Testis (tissue), 3 donors: Measurements from ENCODE around the gene PCNP. TPM values are rescaled to one million over a fixed set of nuclear protein-coding genes. Genes with fewer than 3 reads are reported as not detected.

Experiments
- DNase-seq: peaks from one replicate; pipeline ENCODE4 v3.0.0-alpha.2; 2019
- H3K27ac ChIP-seq, 2 donors: fragments of 200-600 bp; sonication (generic); one replicate each; pipeline ENCODE4 v1.5.1; 2019
- H3K27me3 ChIP-seq: fragments of 200-600 bp; sonication (generic); one replicate; pipeline ENCODE4 v1.5.1; 2019
- H3K36me3 ChIP-seq: fragments of 200-600 bp; sonication (generic); one replicate; pipeline ENCODE4 v1.5.1; 2017; ENCODE audit warnings: low read depth; ENCODE audit errors: missing control alignments
- H3K4me1 ChIP-seq: fragments of 200-600 bp; sonication (generic); one replicate; pipeline ENCODE4 v1.5.1; 2019
- H3K4me3 ChIP-seq, 2 donors: fragments of 200-600 bp; sonication (generic); one replicate each; pipeline ENCODE4 v1.5.1; 2017 to 2019
- H3K9me3 ChIP-seq: fragments of 200-600 bp; sonication (generic); one replicate; pipeline ENCODE4 v1.5.1; 2017
- CTCF ChIP-seq, 3 experiments: fragments of 450-650 bp in 2 of 3; fragments of 200-600 bp in 1 of 3; sonication (generic) in 1 of 3; IDR thresholded peaks; one replicate each; pipeline ENCODE4 v1.5.1; 2016 to 2019; ENCODE audit warnings: antibody characterized with exemption in 3 of 3, mild to moderate bottlenecking in 2 of 3, moderate library complexity in 1 of 3
- POLR2A ChIP-seq: fragments of 450-650 bp; IDR thresholded peaks from one replicate; pipeline ENCODE4 v1.6.1; 2017; ENCODE audit warnings: antibody characterized with exemption, mild to moderate bottlenecking, moderate library complexity
- WGBS, 2 donors: methylation state at CpG; one replicate each; pipeline ENCODE4 v1.1.5; 2018; 5-methylcytosine and 5-hydroxymethylcytosine counted together
- intact Hi-C: fragments of 100-400 bp; cut with DNase I; formaldehyde crosslinking; loops from one replicate; pipeline ENCODE4 v1.15.1; 2023; ENCODE audit warnings: low total_unique reads
- polyA plus RNA-seq: library from polyadenylated mRNA; stranded (reverse); fragments of 350-450 nt; fragmentation: Illumina TruSeq; extraction: RNeasy Lipid Tissue Mini Kit (QIAGEN cat#74804); gene quantifications from one replicate; pipeline ENCODE4 v1.2.3, GENCODE V29; 2014; ENCODE audit warnings: low read depth, low replicate concordance; ENCODE audit not compliant: insufficient read depth
- small RNA-seq, 2 donors: library from RNA; depleted of rRNA; stranded (forward); fragments of <200 nt; gene quantifications; one replicate each; pipeline ENCODE3, GENCODE V24; 2016
- total RNA-seq, 2 donors: library from RNA; depleted of rRNA; stranded (reverse); fragments of >200 nt; gene quantifications; one replicate each; pipeline ENCODE4 v1.2.3, GENCODE V29; 2016

Gene PCNP
- total and polyA plus RNA-seq, 3 donors from 2014 or later: 60.6 to 89.1 (median 62.5) TPM

GRCh38 chr3:101643009-101643844 is 69.2 kb downstream of the PCNP start:
- Histone ChIP-seq H3K36me3 (no peaks in the 10 kb centered on the region), H3K4me1 (no peaks in the 10 kb centered on the region), H3K27ac (no peak overlapping the region), H3K9me3 (no peaks in the 10 kb centered on the region), H3K4me3 (no peak overlapping the region), H3K27me3 (no peaks in the 10 kb centered on the region)
- TF ChIP-seq POLR2A (no peak), CTCF (IDR thresholded peaks at IDR 0.05) (no peak)
- 82 to 85% methylated on average over 8 of the region's 8 CpGs for WGBS, 2 donors
- intact Hi-C loops: no loop called here
- no peak for DNase-seq

Small RNA genes lying within 50 kb of the gene (small RNA-seq; reads per million reads assigned to genes)
- gene RF00019: 0 reads per million in 2 donors
- gene RNU6-1256P: 0 reads per million in 2 donors

Other genes starting within 250 kb of the PCNP start
- 10 to 100 TPM; 23.9 to 25.7 TPM for gene SENP7, start 61.0 kb upstream of the PCNP start, total RNA-seq
- gene SENP7, start 61.0 kb upstream of the PCNP start, polyA plus RNA-seq: 12.6 TPM
- 10 to 100 TPM; 13.5 to 16.3 TPM for gene TRMT10C, start 12.3 kb upstream of the PCNP start, total RNA-seq
- 13.3 TPM for gene TRMT10C, start 12.3 kb upstream of the PCNP start, polyA plus RNA-seq
- 10 to 100 TPM; 32.8 to 37.4 TPM for gene ZBTB11, start 103.0 kb downstream of the PCNP start, total RNA-seq
- 14.8 TPM for gene ZBTB11, start 103.0 kb downstream of the PCNP start, polyA plus RNA-seq
- 100 to 1,000 TPM; 443 to 569 TPM for gene RPL24, start 112.5 kb downstream of the PCNP start, total RNA-seq
- gene RPL24, start 112.5 kb downstream of the PCNP start, polyA plus RNA-seq: 682 TPM
- 10 to 100 TPM; 22.1 to 26.5 TPM for gene CEP97, start 150.4 kb downstream of the PCNP start, total RNA-seq
- 19.3 TPM for gene CEP97, start 150.4 kb downstream of the PCNP start, polyA plus RNA-seq
- gene NXPE3, start 205.0 kb downstream of the PCNP start, total RNA-seq: 10 to 100 TPM; 11.7 to 17.0 TPM
- gene NXPE3, start 205.0 kb downstream of the PCNP start, polyA plus RNA-seq: 14.6 TPM